H1 (cell line): Measurements from ENCODE around the gene ANXA9.

Source experiments
- CBX5 ChIP-seq: fragments of 300-800, 300-1000 bp; sonication (generic); IDR thresholded peaks from 2 replicates; pipeline ENCODE4 v1.7.1; 2016; ENCODE audit warnings: antibody characterized with exemption, low read length, low read depth
- CBX8 ChIP-seq: fragments of 300-800, 300-1000 bp; sonication (generic); IDR thresholded peaks from 2 replicates; pipeline ENCODE4 v1.7.1; 2016; ENCODE audit warnings: low read depth, low read length, borderline replicate concordance
- CEBPB ChIP-seq: IDR thresholded peaks from 2 replicates; pipeline ENCODE4 v1.6.1; 2012; ENCODE audit warnings: low read depth, low read length
- EGR1 ChIP-seq: IDR thresholded peaks from 2 replicates; pipeline ENCODE4 v1.6.1; 2011; ENCODE audit warnings: low read depth, low read length, borderline replicate concordance
- EP300 ChIP-seq, 2 experiments: IDR thresholded peaks; 1 replicate in 1 of 2; 2 replicates in 1 of 2; pipeline ENCODE4 v1.6.1; 2011 to 2012; ENCODE audit warnings: low read depth in 2 of 2, low read length in 2 of 2, mild to moderate bottlenecking in 2 of 2, borderline replicate concordance in 1 of 2, inconsistent platforms in 1 of 2, moderate library complexity in 1 of 2
- EZH2 ChIP-seq: fragments of 200-600 bp; sonication (generic); IDR thresholded peaks from 2 replicates; pipeline ENCODE4 v1.7.1; 2012; ENCODE audit warnings: low read depth, mild to moderate bottlenecking, moderate library complexity, low read length, inconsistent platforms; ENCODE audit not compliant: severe bottlenecking
- FOSL1 ChIP-seq: IDR thresholded peaks from 2 replicates; pipeline ENCODE4 v1.6.1; 2011; ENCODE audit warnings: mild to moderate bottlenecking, low read depth, low read length, moderate library complexity; ENCODE audit not compliant: insufficient read depth
- JUN ChIP-seq: IDR thresholded peaks from 2 replicates; pipeline ENCODE4 v1.6.1; 2011; ENCODE audit warnings: low read depth, mild to moderate bottlenecking, improper control_type of control experiment, low read length
- KDM5A ChIP-seq: fragments of 200-600 bp; IDR thresholded peaks from 2 replicates; pipeline ENCODE4 v1.7.1; 2012; ENCODE audit warnings: mild to moderate bottlenecking, low read length, inconsistent platforms, mixed read lengths
- POLR2A ChIP-seq, 2 experiments: IDR thresholded peaks; 1 replicate in 1 of 2; 2 replicates in 1 of 2; pipeline ENCODE4 v1.6.1; 2011; ENCODE audit warnings: low read depth in 2 of 2, low read length in 2 of 2, mild to moderate bottlenecking in 2 of 2; ENCODE audit errors: control extremely low read depth in 1 of 2
- POLR2AphosphoS5 ChIP-seq: IDR thresholded peaks from 2 replicates; pipeline ENCODE4 v1.6.1; 2011; ENCODE audit warnings: low read depth, low read length
- RFX5 ChIP-seq: IDR thresholded peaks from 2 replicates; pipeline ENCODE4 v1.6.1; 2011; ENCODE audit warnings: low read depth, low read length, improper control_type of control experiment, borderline replicate concordance
- TF ChIP-seq, protein P1 (sequence below), 3 experiments: IDR thresholded peaks; 1 replicate in 2 of 3; 2 replicates in 1 of 3; pipeline versions ENCODE4 v1.5.1 to v1.6.1; 2011; ENCODE audit warnings: low read length in 3 of 3, mild to moderate bottlenecking in 3 of 3, inconsistent platforms in 2 of 3, low read depth in 1 of 3, moderate library complexity in 1 of 3; ENCODE audit not compliant: insufficient read depth in 1 of 3; ENCODE audit errors: control extremely low read depth in 1 of 3
- TF ChIP-seq, protein P2 (sequence below): IDR thresholded peaks from 2 replicates; pipeline ENCODE4 v1.6.1; 2012; ENCODE audit warnings: inconsistent platforms

DNA sequence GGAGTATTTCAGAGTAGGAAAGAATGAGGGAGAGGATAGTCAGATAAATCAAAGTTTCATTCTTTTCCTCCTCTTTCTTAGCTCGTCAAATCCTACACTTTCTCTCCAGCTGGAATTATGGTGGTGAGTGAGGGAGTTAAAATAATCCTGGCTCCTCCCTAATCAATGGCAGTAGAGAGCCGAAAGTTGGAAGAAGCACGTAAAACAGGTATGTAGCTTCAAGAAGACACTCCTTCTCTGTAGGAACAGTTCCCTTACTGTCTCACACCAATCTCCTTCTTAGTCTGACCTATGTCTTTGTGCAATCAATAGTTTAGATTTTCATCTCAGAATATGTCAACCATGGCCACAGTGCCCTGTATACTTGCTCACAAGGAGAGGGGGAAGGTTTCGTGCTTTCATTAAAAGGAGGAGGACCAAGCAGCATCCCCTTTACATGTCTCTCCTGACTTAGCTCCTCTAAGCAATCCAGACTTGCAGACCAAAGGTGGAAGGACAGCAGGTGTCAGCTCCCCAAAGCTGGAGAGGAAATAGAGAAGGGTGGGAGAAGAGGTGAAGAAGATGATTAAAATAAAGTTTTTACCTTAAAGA, 23.7 kb downstream of the ANXA9 start:
- TF ChIP-seq, protein P1, sequence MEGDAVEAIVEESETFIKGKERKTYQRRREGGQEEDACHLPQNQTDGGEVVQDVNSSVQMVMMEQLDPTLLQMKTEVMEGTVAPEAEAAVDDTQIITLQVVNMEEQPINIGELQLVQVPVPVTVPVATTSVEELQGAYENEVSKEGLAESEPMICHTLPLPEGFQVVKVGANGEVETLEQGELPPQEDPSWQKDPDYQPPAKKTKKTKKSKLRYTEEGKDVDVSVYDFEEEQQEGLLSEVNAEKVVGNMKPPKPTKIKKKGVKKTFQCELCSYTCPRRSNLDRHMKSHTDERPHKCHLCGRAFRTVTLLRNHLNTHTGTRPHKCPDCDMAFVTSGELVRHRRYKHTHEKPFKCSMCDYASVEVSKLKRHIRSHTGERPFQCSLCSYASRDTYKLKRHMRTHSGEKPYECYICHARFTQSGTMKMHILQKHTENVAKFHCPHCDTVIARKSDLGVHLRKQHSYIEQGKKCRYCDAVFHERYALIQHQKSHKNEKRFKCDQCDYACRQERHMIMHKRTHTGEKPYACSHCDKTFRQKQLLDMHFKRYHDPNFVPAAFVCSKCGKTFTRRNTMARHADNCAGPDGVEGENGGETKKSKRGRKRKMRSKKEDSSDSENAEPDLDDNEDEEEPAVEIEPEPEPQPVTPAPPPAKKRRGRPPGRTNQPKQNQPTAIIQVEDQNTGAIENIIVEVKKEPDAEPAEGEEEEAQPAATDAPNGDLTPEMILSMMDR (IDR thresholded peaks at IDR 0.05; ENCODE audit: control extremely low read depth in 1 of 3, insufficient read depth in 1 of 3, low read depth in 1 of 3, low read length in 3 of 3), result no peak
- TF ChIP-seq POLR2A (IDR thresholded peaks at IDR 0.05; ENCODE audit: control extremely low read depth in 1 of 2, low read depth in 2 of 2, low read length in 2 of 2), result no peak
- TF ChIP-seq EP300 (IDR thresholded peaks at IDR 0.05; ENCODE audit: borderline replicate concordance in 1 of 2, low read depth in 2 of 2, low read length in 2 of 2), result no peak
- no peak for TF ChIP-seq CBX5
- TF ChIP-seq POLR2AphosphoS5, result no peak
- no peak for TF ChIP-seq CBX8
- no peak for TF ChIP-seq KDM5A
- TF ChIP-seq, protein P2, sequence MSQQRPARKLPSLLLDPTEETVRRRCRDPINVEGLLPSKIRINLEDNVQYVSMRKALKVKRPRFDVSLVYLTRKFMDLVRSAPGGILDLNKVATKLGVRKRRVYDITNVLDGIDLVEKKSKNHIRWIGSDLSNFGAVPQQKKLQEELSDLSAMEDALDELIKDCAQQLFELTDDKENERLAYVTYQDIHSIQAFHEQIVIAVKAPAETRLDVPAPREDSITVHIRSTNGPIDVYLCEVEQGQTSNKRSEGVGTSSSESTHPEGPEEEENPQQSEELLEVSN, result no peak
- no peak for TF ChIP-seq JUN
- TF ChIP-seq EGR1, result no peak
- no peak for TF ChIP-seq RFX5
- TF ChIP-seq EZH2, result no peak
- no peak for TF ChIP-seq FOSL1
- TF ChIP-seq CEBPB, result no peak
